AG04449 (cell line): ENCODE results near the gene RNF125.
"Not testable (repeated sequence)": the region's sequence is repeated elsewhere in the genome, so short reads cannot be mapped to it uniquely, and the experiment has no call there.

ENCODE experiments used
- CTCF ChIA-PET: fragments of 350-600 bp; formaldehyde crosslinking; extraction: SDS; loops from one replicate; lab custom pipeline; 2021; ENCODE audit warnings: antibody characterized with exemption; lab: Yijun Ruan, JAX
- POLR2A ChIA-PET: fragments of 400-600, 350-600 bp; formaldehyde crosslinking; extraction: SDS; loops from one replicate; lab custom pipeline; 2020; ENCODE audit warnings: antibody characterized with exemption, inconsistent platforms; lab: Yijun Ruan, JAX
- DNase-seq: peaks from one replicate; pipeline ENCODE4 v3.0.0-alpha.2; 2010; ENCODE audit warnings: low read depth, low spot score
- H3K4me3 ChIP-seq: 2 replicates; pipeline ENCODE4 v1.5.1; 2011; ENCODE audit warnings: low read depth, mild to moderate bottlenecking, control low read depth, low read length
- TF ChIP-seq, protein P1 (sequence below): IDR thresholded peaks from one replicate; pipeline ENCODE4 v1.5.1; 2011; ENCODE audit warnings: mild to moderate bottlenecking, moderate library complexity, low read length, control low read depth, inconsistent platforms; ENCODE audit not compliant: insufficient read depth; ENCODE audit errors: missing control alignments

The RNF125 gene

DNA sequence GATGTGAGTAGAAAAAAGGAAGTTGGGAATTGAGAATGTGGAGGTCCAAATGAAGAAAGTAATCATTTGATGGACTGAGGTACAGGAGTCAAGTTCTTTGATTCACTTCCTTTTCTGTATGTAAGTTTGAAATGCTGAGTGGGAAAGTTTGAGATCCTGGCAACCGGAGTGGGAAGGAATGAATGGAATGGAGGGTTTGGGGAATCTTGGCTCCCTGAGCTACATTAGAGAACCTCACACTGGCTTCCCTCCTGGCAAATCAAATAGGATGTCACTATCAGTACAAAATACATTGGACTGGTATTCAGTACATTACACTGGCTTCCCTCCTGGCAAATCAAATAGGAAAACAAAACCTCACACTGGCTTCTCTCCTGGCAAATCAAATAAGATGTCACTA, 63.3 kb downstream of the RNF125 start:
- DNase-seq: no peak
- H3K4me3 ChIP-seq: no peak overlapping the region
- TF ChIP-seq, protein P1, sequence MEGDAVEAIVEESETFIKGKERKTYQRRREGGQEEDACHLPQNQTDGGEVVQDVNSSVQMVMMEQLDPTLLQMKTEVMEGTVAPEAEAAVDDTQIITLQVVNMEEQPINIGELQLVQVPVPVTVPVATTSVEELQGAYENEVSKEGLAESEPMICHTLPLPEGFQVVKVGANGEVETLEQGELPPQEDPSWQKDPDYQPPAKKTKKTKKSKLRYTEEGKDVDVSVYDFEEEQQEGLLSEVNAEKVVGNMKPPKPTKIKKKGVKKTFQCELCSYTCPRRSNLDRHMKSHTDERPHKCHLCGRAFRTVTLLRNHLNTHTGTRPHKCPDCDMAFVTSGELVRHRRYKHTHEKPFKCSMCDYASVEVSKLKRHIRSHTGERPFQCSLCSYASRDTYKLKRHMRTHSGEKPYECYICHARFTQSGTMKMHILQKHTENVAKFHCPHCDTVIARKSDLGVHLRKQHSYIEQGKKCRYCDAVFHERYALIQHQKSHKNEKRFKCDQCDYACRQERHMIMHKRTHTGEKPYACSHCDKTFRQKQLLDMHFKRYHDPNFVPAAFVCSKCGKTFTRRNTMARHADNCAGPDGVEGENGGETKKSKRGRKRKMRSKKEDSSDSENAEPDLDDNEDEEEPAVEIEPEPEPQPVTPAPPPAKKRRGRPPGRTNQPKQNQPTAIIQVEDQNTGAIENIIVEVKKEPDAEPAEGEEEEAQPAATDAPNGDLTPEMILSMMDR: no peak
- CTCF ChIA-PET: no interaction called here
- POLR2A ChIA-PET: no interaction called here

DNA sequence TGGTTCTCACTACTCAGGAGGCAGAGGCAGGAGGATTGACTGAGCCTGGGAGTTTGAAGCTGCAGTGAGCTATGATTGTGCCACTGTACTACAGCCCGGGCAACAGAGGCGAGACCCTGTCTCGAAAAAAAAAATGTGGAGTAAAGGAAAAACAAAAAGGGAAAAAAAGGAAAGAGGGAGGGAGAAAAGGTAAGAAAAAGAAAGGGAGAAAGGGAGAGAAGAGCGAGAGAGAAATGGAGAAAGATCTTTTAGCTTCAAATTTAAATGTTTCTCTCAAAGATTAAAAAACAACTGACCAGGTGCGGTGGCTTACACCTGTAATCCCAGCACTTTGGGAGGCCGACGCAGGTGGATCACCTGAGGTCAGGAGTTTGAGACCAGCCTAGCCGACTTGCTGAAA, 65.2 kb downstream of the RNF125 start:
- DNase-seq: no peak
- ChIA-PET CTCF (no interaction called here), POLR2A (no interaction called here)
- TF ChIP-seq, protein P1: no peak
- no peak overlapping the region for H3K4me3 ChIP-seq

DNA sequence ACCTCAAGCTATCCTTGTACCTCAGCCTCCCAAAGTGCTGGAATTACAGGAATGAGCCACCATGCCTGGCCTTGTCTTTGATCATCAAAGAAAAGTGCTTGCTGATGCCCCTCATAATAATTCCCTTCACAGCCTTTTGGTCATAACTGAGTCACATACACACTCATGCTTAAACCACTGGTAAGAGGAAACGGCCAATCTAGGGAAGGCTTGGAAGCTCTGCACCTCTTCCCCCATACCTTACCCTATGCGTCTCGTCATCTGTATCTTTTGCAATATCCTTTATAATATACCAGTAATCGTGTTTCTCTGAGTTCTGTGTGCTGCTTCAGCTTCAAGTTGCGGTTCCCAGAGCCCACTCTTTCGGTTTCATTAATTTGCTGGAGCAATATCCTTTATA, 68.3 kb downstream of the RNF125 start:
- POLR2A ChIA-PET: no interaction called here
- CTCF ChIA-PET: no interaction called here
- no peak overlapping the region for H3K4me3 ChIP-seq
- TF ChIP-seq, protein P1: no peak
- no peak for DNase-seq

DNA sequence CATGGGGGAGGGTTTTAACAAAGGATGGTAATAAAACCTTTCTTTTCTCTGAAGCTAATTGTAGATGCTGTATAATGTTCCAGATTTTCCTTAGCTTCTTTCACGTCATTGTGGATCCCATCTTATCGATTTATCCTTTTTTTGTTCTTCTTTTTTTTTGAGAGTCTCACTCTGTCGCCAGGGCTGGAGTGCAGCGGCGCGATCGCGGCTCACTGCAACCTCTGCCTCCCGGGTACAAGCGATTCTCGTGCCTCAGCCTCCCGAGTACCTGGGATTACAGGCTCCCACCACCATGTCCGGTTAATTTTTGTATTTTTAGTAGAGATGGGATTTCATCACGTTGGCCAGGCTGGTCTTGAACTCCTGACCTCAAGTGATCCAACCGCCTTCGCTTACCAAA, 72.2 kb downstream of the RNF125 start:
- DNase-seq, CTCF ChIA-PET, POLR2A ChIA-PET, H3K4me3 ChIP-seq: not testable (repeated sequence)

DNA sequence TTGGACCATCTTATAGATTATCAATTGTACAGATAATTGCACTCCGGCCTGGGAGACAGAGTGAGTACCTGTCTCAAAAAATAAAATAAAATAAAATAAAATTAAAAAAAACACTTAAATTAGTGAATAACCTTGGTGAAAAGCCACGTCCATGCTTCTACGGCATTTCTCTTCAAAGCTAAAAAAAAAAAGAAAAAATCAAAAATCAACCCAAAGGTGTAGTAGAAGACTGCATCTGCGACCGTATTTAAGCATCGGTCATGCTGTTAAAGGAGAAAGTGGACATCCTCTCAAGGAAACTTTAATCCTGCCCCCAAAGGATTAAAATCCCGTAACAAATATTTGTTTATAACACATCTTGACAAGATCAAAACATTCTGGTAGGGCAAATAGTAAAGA, 72.7 kb downstream of the RNF125 start:
- POLR2A ChIA-PET: no interaction called here
- CTCF ChIA-PET: no interaction called here
- no peak for DNase-seq
- peak overlapping the region; percentile 69 for H3K4me3 ChIP-seq
- TF ChIP-seq, protein P1: no peak

DNA sequence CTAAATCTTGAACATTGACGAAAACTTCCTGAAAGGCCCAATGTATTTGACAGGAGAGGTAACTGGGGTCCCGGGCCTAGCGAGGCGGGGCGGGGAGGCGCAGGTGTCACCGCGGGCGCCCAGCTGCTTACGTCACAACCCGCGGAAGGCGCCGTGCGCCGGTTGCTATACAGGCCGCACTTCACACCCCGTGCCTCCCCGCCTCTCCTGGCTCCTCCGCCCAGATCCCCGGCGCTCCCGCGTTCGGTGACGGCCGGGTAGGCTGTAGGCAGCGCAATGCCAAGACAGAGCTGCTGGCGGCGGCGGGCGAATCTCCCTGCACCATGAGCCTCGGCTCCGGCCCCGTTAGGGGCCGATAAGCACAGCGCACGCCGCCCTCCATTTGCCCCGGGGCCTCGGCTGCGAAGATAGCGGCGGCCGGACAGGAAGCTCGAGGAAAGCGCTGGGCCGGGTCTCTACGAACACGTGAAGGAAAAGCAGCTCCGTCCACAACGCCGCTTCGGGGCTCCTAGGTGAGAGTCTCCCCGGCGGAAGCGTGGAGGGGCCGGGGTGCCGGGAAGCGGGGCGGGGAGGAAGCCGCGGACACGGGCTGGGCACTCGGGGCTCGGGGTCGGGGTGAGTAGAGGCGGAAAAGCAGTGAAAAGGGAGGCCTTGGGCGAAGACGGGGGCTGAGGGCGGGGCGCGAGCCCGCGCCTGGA, 73.2 kb downstream of the RNF125 start, which contains the start of gene RNF138:
TSS of gene RNF138 (plus strand) at position 151 of the 698 bp plus-strand sequence. CDS start 903 bp downstream, outside the sequence.
- DNase-seq: peak; percentile 14
- H3K4me3 ChIP-seq: peak within 1 kb of the TSS; percentile 95
- TF ChIP-seq, protein P1: no peak
- ChIA-PET POLR2A (no interaction called here), CTCF (interaction anchor here (0.7 kb wide), 1 partner anchor 149 kb away, joined by 3 read pairs; the partner anchor contains the start of gene TRAPPC8)

DNA sequence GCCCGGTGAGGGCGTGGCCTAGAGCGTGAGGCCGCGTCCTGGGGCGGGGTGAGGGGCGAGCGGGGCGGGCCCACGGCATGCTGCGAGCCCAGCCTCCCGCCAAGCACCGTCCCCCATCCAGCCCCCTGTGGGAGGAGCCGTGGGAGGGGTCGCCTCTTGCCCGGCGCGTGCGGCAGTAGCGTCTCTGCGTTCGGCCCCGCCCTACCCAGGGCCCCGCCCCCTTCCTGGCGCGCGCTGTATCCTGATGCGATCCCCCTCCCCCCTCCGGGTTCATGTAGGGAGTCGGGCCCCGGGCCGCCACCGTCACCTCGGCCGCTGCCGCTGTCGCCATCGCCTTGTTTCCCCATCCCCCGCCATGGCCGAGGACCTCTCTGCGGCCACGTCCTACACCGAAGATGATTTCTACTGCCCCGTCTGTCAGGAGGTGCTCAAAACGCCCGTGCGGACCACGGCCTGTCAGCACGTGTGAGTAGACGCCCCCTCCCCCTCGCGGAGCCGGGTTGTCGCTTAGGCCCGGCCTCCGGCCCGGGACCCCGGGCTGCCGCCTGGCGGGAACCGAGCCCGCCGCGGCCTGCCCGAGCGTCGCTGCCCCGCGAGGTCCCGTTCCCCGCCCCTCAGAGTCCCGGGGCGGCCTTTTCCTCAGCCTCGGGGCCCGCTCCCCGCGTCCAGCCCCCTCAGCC, 73.9 kb downstream of the RNF125 start:
- peak; percentile 68 for DNase-seq
- TF ChIP-seq, protein P1: no peak
- CTCF ChIA-PET: interaction anchor here (0.7 kb wide), 1 partner anchor 150 kb away, joined by 3 read pairs; the partner anchor contains the start of gene TRAPPC8
- H3K4me3 ChIP-seq: peak overlapping the region; percentile 95
- POLR2A ChIA-PET: no interaction called here
